ENCODE results near the gene NEMP1.

NEMP1 gene

DNA sequence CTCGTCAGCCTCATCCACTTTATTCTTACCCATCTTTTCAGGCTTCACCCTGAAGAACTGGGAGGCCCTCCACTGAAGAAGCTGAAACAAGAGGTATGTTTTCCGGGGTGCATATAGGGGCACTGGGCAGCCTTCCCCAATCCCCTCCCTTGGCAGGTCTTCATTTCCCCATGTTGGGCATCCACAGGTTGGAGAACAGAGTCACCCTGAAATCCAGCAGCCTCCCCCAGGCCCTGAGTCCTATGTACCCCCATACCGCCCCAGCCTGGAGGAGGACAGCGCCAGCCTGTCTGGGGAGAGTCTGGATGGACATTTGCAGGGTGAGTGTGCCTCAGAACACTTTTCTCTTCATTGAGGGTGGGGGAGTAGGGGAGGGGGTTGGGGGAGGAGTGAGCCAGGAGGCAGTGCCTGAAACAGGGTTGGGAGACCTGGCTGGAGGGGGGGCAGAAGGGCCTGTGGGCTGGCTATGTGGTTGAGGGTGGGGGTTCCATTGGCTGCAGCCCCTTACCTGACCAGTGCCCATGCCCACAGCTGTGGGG is 14.4 kb upstream of the NEMP1 start:
- H3F3A ChIP-seq (ENCODE audit: low read depth): peaks cover 3% of the 10 kb centered on the region; the same call in 1 of the 2 replicates
- H3K9me3 ChIP-seq (ENCODE audit: insufficient read depth, low read depth, low read length): no peaks in the 10 kb centered on the region
- H3K79me2 ChIP-seq (ENCODE audit: insufficient read depth, low read length): peaks cover 24% of the 10 kb centered on the region
- H3K27me3 ChIP-seq (ENCODE audit: insufficient read depth, low read length, poor library complexity, severe bottlenecking): no peaks in the 10 kb centered on the region
- peaks cover 10% of the 10 kb centered on the region for H4K20me1 ChIP-seq (ENCODE audit: insufficient read depth, low read length, poor library complexity, severe bottlenecking)
- H3K36me3 ChIP-seq (ENCODE audit: insufficient read depth, low read length): peaks cover 5% of the 10 kb centered on the region; the same call in 1 of the 2 replicates
- peaks cover 12% of the 10 kb centered on the region for H3K4me1 ChIP-seq (ENCODE audit: insufficient read depth, low read length, poor library complexity, severe bottlenecking)
- H3K4me3 ChIP-seq (ENCODE audit: low read length, poor library complexity, severe bottlenecking): no peak overlapping the region
- no peak overlapping the region for H3K9ac ChIP-seq (ENCODE audit: low read depth, low read length, poor library complexity, severe bottlenecking)
- TF ChIP-seq EZH2phosphoT487 (IDR thresholded peaks at IDR 0.05; ENCODE audit: borderline replicate concordance): no peak
- TF ChIP-seq, protein P1, sequence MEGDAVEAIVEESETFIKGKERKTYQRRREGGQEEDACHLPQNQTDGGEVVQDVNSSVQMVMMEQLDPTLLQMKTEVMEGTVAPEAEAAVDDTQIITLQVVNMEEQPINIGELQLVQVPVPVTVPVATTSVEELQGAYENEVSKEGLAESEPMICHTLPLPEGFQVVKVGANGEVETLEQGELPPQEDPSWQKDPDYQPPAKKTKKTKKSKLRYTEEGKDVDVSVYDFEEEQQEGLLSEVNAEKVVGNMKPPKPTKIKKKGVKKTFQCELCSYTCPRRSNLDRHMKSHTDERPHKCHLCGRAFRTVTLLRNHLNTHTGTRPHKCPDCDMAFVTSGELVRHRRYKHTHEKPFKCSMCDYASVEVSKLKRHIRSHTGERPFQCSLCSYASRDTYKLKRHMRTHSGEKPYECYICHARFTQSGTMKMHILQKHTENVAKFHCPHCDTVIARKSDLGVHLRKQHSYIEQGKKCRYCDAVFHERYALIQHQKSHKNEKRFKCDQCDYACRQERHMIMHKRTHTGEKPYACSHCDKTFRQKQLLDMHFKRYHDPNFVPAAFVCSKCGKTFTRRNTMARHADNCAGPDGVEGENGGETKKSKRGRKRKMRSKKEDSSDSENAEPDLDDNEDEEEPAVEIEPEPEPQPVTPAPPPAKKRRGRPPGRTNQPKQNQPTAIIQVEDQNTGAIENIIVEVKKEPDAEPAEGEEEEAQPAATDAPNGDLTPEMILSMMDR (conservative IDR thresholded peaks at IDR 0.05; ENCODE audit: low read length): no peak
- no peak overlapping the region for H3K4me2 ChIP-seq (ENCODE audit: low read depth, low read length, poor library complexity, severe bottlenecking)
- no peak overlapping the region for H2AFZ ChIP-seq (ENCODE audit: low read length)
- H3K9me2 ChIP-seq (replicated peaks; ENCODE audit: low read depth, low read length): no peaks in the 10 kb centered on the region

DNA sequence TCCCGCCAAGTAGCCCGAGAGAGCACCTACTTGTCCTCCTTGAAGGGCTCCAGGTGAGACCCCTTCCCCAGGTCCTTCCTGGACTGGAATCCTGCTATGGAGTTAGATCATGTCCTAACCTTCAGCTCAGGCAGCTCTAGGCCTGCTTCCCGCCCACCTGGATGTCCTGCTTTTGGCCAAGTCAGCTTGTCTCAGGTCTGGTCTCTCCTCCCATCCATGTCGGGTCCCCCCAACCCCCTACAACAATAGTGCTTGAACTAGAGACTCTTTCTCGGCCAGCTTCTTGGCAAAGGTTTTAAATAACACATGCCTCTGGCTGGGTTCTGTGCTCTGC is 13.9 kb upstream of the NEMP1 start:
- TF ChIP-seq EZH2phosphoT487 (IDR thresholded peaks at IDR 0.05; ENCODE audit: borderline replicate concordance): no peak
- TF ChIP-seq, protein P1 (conservative IDR thresholded peaks at IDR 0.05; ENCODE audit: low read length): no peak
- no peak overlapping the region for H3K4me3 ChIP-seq (ENCODE audit: low read length, poor library complexity, severe bottlenecking)
- H2AFZ ChIP-seq (ENCODE audit: low read length): no peak overlapping the region
- H3K36me3 ChIP-seq (ENCODE audit: insufficient read depth, low read length): peaks cover 5% of the 10 kb centered on the region; the same call in 1 of the 2 replicates
- H3K27me3 ChIP-seq (ENCODE audit: insufficient read depth, low read length, poor library complexity, severe bottlenecking): no peaks in the 10 kb centered on the region
- H3K9ac ChIP-seq (ENCODE audit: low read depth, low read length, poor library complexity, severe bottlenecking): no peak overlapping the region
- H3K9me3 ChIP-seq (ENCODE audit: insufficient read depth, low read depth, low read length): no peaks in the 10 kb centered on the region
- no peak overlapping the region for H3K4me2 ChIP-seq (ENCODE audit: low read depth, low read length, poor library complexity, severe bottlenecking)
- H3K4me1 ChIP-seq (ENCODE audit: insufficient read depth, low read length, poor library complexity, severe bottlenecking): peaks cover 12% of the 10 kb centered on the region
- peaks cover 3% of the 10 kb centered on the region; the same call in 1 of the 2 replicates for H3F3A ChIP-seq (ENCODE audit: low read depth)
- H3K9me2 ChIP-seq (replicated peaks; ENCODE audit: low read depth, low read length): no peaks in the 10 kb centered on the region
- H3K79me2 ChIP-seq (ENCODE audit: insufficient read depth, low read length): peaks cover 24% of the 10 kb centered on the region
- peaks cover 10% of the 10 kb centered on the region for H4K20me1 ChIP-seq (ENCODE audit: insufficient read depth, low read length, poor library complexity, severe bottlenecking)

DNA sequence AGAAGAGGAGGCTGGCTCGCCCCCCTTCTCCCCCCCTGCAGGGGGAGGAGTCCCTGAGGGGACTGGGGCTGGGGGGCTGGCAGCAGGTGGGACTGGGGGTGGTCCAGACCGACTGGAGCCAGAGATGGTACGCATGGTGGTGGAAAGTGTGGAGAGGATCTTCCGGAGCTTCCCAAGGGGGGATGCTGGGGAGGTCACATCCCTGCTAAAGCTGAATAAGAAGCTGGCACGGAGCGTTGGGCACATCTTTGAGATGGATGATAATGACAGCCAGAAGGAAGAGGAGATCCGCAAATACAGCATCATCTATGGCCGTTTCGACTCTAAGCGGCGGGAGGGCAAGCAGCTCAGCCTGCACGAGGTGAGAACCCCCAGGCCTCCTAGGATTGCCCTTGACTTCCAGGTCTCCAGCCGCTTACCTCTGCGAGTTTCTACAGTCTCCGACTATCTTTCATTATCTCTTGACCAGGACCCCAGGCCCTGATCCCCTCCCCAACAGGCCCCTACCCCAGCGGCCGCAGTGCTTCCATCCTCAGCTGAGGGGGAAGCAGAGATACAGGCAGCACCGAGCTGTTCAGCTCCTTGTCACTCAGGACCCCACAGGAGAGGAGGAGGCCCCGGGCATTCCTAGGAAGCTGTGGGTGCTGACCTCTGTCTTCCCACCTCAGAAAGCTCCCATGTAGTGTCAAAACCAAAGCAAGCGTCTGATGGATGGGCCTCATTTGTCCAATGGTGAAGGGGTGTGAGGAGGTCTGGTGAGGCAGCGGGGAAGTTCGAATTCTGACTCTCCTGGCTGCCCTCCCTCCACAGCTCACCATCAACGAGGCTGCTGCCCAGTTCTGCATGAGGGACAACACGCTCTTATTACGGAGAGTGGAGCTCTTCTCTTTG is 13.3 kb upstream of the NEMP1 start:
- Histone ChIP-seq H2AFZ (ENCODE audit: low read length) (no peak overlapping the region), H3K27me3 (ENCODE audit: insufficient read depth, low read length, poor library complexity, severe bottlenecking) (no peaks in the 10 kb centered on the region), H3K4me2 (ENCODE audit: low read depth, low read length, poor library complexity, severe bottlenecking) (no peak overlapping the region), H3K9ac (ENCODE audit: low read depth, low read length, poor library complexity, severe bottlenecking) (no peak overlapping the region), H3K4me1 (ENCODE audit: insufficient read depth, low read length, poor library complexity, severe bottlenecking) (peaks cover 12% of the 10 kb centered on the region), H3K79me2 (ENCODE audit: insufficient read depth, low read length) (peaks cover 24% of the 10 kb centered on the region), H3K9me2 (replicated peaks; ENCODE audit: low read depth, low read length) (no peaks in the 10 kb centered on the region), H3F3A (ENCODE audit: low read depth) (peaks cover 3% of the 10 kb centered on the region; the same call in 1 of the 2 replicates), H4K20me1 (ENCODE audit: insufficient read depth, low read length, poor library complexity, severe bottlenecking) (peaks cover 10% of the 10 kb centered on the region), H3K9me3 (ENCODE audit: insufficient read depth, low read depth, low read length) (no peaks in the 10 kb centered on the region), H3K36me3 (ENCODE audit: insufficient read depth, low read length) (peaks cover 5% of the 10 kb centered on the region; the same call in 1 of the 2 replicates), H3K4me3 (ENCODE audit: low read length, poor library complexity, severe bottlenecking) (no peak overlapping the region)
- TF ChIP-seq, protein P1 (conservative IDR thresholded peaks at IDR 0.05; ENCODE audit: low read length): no peak
- no peak for TF ChIP-seq EZH2phosphoT487 (IDR thresholded peaks at IDR 0.05; ENCODE audit: borderline replicate concordance)
